MM.1S (cell line): ENCODE measurements around the gene PCDH9.

Experiments
- EZH2 ChIP-seq: fragments of 300-600 bp; sonication (generic); optimal IDR thresholded peaks from 2 replicates; pipeline ENCODE3; 2017; ENCODE audit warnings: low read depth, mild to moderate bottlenecking, antibody characterized with exemption, low read length, mixed read lengths
- EZH2phosphoT487 ChIP-seq: fragments of 300-600 bp; sonication (generic); IDR thresholded peaks from 2 replicates; pipeline ENCODE4 v1.6.1; 2018; ENCODE audit warnings: antibody characterized with exemption, low read length
- TF ChIP-seq, protein P1 (sequence below): fragments of 300-600 bp; sonication (generic); IDR thresholded peaks from 2 replicates; pipeline ENCODE4 v1.5.1; 2016; ENCODE audit warnings: antibody characterized with exemption, low read length, mixed read lengths

DNA sequence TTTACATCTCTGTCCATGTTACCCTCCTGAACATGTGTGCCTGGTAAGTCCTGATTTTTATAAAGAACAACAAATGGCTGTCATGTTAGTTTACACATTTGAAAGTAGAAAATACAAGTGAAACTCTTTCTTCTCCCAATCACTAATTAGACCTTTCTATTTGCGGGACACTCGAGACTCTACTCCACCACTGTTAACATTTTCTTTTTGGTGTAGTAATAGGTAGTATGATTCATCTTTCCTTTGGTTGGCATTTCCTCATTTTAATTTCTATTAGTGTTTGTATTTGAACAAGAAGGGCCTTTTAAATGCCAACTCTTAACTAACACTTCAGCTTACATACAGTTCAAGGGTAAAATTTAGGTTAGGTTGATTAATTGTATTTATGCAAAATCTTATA, 371.1 kb downstream of the PCDH9 start:
- no peak for TF ChIP-seq EZH2phosphoT487
- TF ChIP-seq, protein P1, sequence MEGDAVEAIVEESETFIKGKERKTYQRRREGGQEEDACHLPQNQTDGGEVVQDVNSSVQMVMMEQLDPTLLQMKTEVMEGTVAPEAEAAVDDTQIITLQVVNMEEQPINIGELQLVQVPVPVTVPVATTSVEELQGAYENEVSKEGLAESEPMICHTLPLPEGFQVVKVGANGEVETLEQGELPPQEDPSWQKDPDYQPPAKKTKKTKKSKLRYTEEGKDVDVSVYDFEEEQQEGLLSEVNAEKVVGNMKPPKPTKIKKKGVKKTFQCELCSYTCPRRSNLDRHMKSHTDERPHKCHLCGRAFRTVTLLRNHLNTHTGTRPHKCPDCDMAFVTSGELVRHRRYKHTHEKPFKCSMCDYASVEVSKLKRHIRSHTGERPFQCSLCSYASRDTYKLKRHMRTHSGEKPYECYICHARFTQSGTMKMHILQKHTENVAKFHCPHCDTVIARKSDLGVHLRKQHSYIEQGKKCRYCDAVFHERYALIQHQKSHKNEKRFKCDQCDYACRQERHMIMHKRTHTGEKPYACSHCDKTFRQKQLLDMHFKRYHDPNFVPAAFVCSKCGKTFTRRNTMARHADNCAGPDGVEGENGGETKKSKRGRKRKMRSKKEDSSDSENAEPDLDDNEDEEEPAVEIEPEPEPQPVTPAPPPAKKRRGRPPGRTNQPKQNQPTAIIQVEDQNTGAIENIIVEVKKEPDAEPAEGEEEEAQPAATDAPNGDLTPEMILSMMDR = no peak
- TF ChIP-seq EZH2 = no peak
